H9 (cell line): ENCODE measurements around the gene YWHAB. TPM values are rescaled to one million over a fixed set of nuclear protein-coding genes. Genes with fewer than 3 reads are reported as not detected.

Source experiments
- DNase-seq: peaks from one replicate; pipeline ENCODE4 v3.0.0-alpha.2; 2017
- H2AFZ ChIP-seq: one replicate; pipeline ENCODE4 v1.6.1; 2013; ENCODE audit warnings: mild to moderate bottlenecking, low read length, control low read depth, moderate library complexity
- H2AK5ac ChIP-seq: 2 replicates; pipeline ENCODE4 v1.6.1; 2013; ENCODE audit warnings: low read length, control low read depth, mixed read lengths; ENCODE audit not compliant: insufficient read length
- H2BK120ac ChIP-seq: one replicate; pipeline ENCODE4 v1.6.1; 2013; ENCODE audit warnings: low read depth, mild to moderate bottlenecking, low read length, control low read depth, inconsistent platforms; ENCODE audit not compliant: poor library complexity, severe bottlenecking
- H2BK12ac ChIP-seq: 2 replicates; pipeline ENCODE4 v1.6.1; 2013; ENCODE audit warnings: low read length, control low read depth, mixed read lengths, low read depth; ENCODE audit not compliant: insufficient read length
- H2BK15ac ChIP-seq: 2 replicates; pipeline ENCODE4 v1.6.1; 2013; ENCODE audit warnings: low read depth, low read length, control low read depth
- H2BK20ac ChIP-seq: one replicate; pipeline ENCODE4 v1.6.1; 2013; ENCODE audit warnings: low read depth, mild to moderate bottlenecking, low read length, control low read depth, inconsistent platforms; ENCODE audit not compliant: poor library complexity, severe bottlenecking
- H2BK5ac ChIP-seq: 2 replicates; pipeline ENCODE4 v1.6.1; 2013; ENCODE audit warnings: low read length, control low read depth, mixed read lengths; ENCODE audit not compliant: insufficient read length
- H3K14ac ChIP-seq: 2 replicates; pipeline ENCODE4 v1.6.1; 2013; ENCODE audit warnings: low read length, control low read depth; ENCODE audit not compliant: insufficient read depth
- H3K18ac ChIP-seq: 2 replicates; pipeline ENCODE4 v1.6.1; 2013; ENCODE audit warnings: low read depth, mild to moderate bottlenecking, mixed read lengths, low read length, control low read depth; ENCODE audit not compliant: insufficient read length
- H3K23ac ChIP-seq: 2 replicates; pipeline ENCODE4 v1.6.1; 2013; ENCODE audit warnings: low read length, control low read depth, mixed read lengths, low read depth; ENCODE audit not compliant: insufficient read length
- H3K23me2 ChIP-seq: 2 replicates; pipeline ENCODE4 v1.6.1; 2013; ENCODE audit warnings: low read depth, mild to moderate bottlenecking, mixed read lengths, low read length, control low read depth; ENCODE audit not compliant: insufficient read length, poor library complexity, severe bottlenecking
- H3K27ac ChIP-seq: 2 replicates; pipeline ENCODE4 v1.5.1; 2013; ENCODE audit warnings: low read length, control low read depth, mixed read lengths, low read depth; ENCODE audit not compliant: insufficient read length
- H3K27me3 ChIP-seq: 2 replicates; pipeline ENCODE4 v1.6.1; 2013; ENCODE audit warnings: low read length, control low read depth, inconsistent platforms; ENCODE audit not compliant: insufficient read depth
- H3K4ac ChIP-seq: 2 replicates; pipeline ENCODE4 v1.6.1; 2013; ENCODE audit warnings: low read depth, mild to moderate bottlenecking, control low read depth, inconsistent platforms, low read length, moderate library complexity
- H3K4me1 ChIP-seq: 2 replicates; pipeline ENCODE4 v1.6.1; 2013; ENCODE audit warnings: low read length, control low read depth, inconsistent platforms; ENCODE audit not compliant: insufficient read depth
- H3K4me2 ChIP-seq: 2 replicates; pipeline ENCODE4 v1.6.1; 2013; ENCODE audit warnings: low read length, control low read depth, mixed read lengths; ENCODE audit not compliant: insufficient read length, insufficient read depth
- H3K56ac ChIP-seq: 2 replicates; pipeline ENCODE4 v1.6.1; 2013; ENCODE audit warnings: low read depth, mild to moderate bottlenecking, mixed read lengths, low read length, control low read depth; ENCODE audit not compliant: insufficient read length
- H3K79me1 ChIP-seq: 2 replicates; pipeline ENCODE4 v1.6.1; 2013; ENCODE audit warnings: low read depth, mild to moderate bottlenecking, moderate library complexity, low read length, control low read depth, inconsistent platforms; ENCODE audit not compliant: insufficient read depth, poor library complexity, severe bottlenecking
- H3K79me2 ChIP-seq: 2 replicates; pipeline ENCODE4 v1.6.1; 2013; ENCODE audit warnings: low read length, control low read depth, inconsistent platforms; ENCODE audit not compliant: insufficient read depth
- H3K9ac ChIP-seq: 2 replicates; pipeline ENCODE4 v1.6.1; 2013; ENCODE audit warnings: low read length, control low read depth, mixed read lengths; ENCODE audit not compliant: insufficient read length; ENCODE audit errors: extremely low read depth
- H3K9me3 ChIP-seq: one replicate; pipeline ENCODE4 v1.6.1; 2013; ENCODE audit warnings: low read depth, low read length, inconsistent platforms; ENCODE audit not compliant: control insufficient read depth
- H3T11ph ChIP-seq: one replicate; pipeline ENCODE4 v1.6.1; 2013; ENCODE audit warnings: mild to moderate bottlenecking, low read length, control low read depth, inconsistent platforms
- H4K20me1 ChIP-seq: one replicate; pipeline ENCODE4 v1.6.1; 2013; ENCODE audit not compliant: control insufficient read depth, insufficient read length, insufficient read depth
- H4K5ac ChIP-seq: 2 replicates; pipeline ENCODE4 v1.6.1; 2013; ENCODE audit warnings: low read depth, mild to moderate bottlenecking, mixed read lengths, low read length, control low read depth; ENCODE audit not compliant: insufficient read length
- H4K8ac ChIP-seq: replicated peaks from 2 replicates; pipeline ENCODE4 v1.6.1; 2013; ENCODE audit warnings: low read length, control low read depth, mixed read lengths, low read depth; ENCODE audit not compliant: insufficient read length
- H4K91ac ChIP-seq: 2 replicates; pipeline ENCODE4 v1.6.1; 2013; ENCODE audit warnings: low read depth, mild to moderate bottlenecking, moderate library complexity, mixed read lengths, low read length, control low read depth; ENCODE audit not compliant: insufficient read length
- H3K27ac Mint-ChIP-seq, 3 experiments: 2 replicates in 2 of 3; 3 replicates in 1 of 3; pipeline ENCODE4 v1.8.0; 2020 to 2021; ENCODE audit warnings: mixed read lengths in 3 of 3, mild to moderate bottlenecking in 1 of 3, moderate library complexity in 1 of 3
- H3K27me3 Mint-ChIP-seq: 2 replicates; pipeline ENCODE4 v1.8.0; 2021; ENCODE audit warnings: low read depth, mild to moderate bottlenecking, moderate library complexity, mixed read lengths
- H3K36me3 Mint-ChIP-seq, 3 experiments: 2 replicates in 2 of 3; 3 replicates in 1 of 3; pipeline ENCODE4 v1.8.0; 2020 to 2021; ENCODE audit warnings: low read depth in 3 of 3, mixed read lengths in 3 of 3; ENCODE audit not compliant: insufficient read depth in 1 of 3
- H3K4me1 Mint-ChIP-seq, 2 experiments: 2 replicates each; pipeline ENCODE4 v1.8.0; 2020; ENCODE audit warnings: mixed read lengths in 2 of 2
- H3K4me3 Mint-ChIP-seq, 2 experiments: 2 replicates in 1 of 2; 3 replicates in 1 of 2; pipeline ENCODE4 v1.8.0; 2020 to 2021; ENCODE audit warnings: mild to moderate bottlenecking in 2 of 2, mixed read lengths in 2 of 2, moderate library complexity in 1 of 2
- H3K9me3 Mint-ChIP-seq, 2 experiments: 2 replicates in 1 of 2; 3 replicates in 1 of 2; pipeline ENCODE4 v1.8.0; 2020; ENCODE audit warnings: mild to moderate bottlenecking in 2 of 2, mixed read lengths in 2 of 2, moderate library complexity in 1 of 2
- CTCF ChIP-seq: fragments of 200-600 bp; sonication (generic); conservative IDR thresholded peaks from 3 replicates; pipeline ENCODE4 v1.8.0; 2021; ENCODE audit warnings: antibody characterized with exemption, mild to moderate bottlenecking
- WGBS: extraction: QIAGEN DNeasy Blood & Tissue Kit; methylation state at CpG from one replicate; pipeline ENCODE4 v1.1.7; 2013; ENCODE audit warnings: missing lambda C conversion rate, low lambda C conversion rate, mixed read lengths; ENCODE audit not compliant: insufficient read length; ENCODE audit errors: extremely low coverage; 5-methylcytosine and 5-hydroxymethylcytosine counted together
- total RNA-seq: library from RNA; stranded (reverse); gene quantifications from 2 replicates; pipeline ENCODE4 v1.2.1, GENCODE V29; 2021

YWHAB gene
- total RNA-seq, 1 experiment from 2014 or later, result 203 TPM

- no peak overlapping the region for H3K27ac ChIP-seq
Observed at GRCh38 chr20:44884907-44885391, 556 bp upstream of the YWHAB start.

More at GRCh38 chr20:44884907-44885391, 556 bp upstream of the YWHAB start:
- H3K4ac ChIP-seq, result no peak overlapping the region
- peaks cover 34% of the 10 kb centered on the region for H3K79me2 ChIP-seq
- H3K23me2 ChIP-seq, result peaks cover 9% of the 10 kb centered on the region
- H3K4me3 Mint-ChIP-seq, result peak overlapping the region; percentile 84 to 97
- DNase-seq, result no peak
- no peak overlapping the region for H3K56ac ChIP-seq
- peak overlapping the region; percentile 48 for H3K4me2 ChIP-seq
- no peaks in the 10 kb centered on the region for H4K20me1 ChIP-seq
- H3K79me1 ChIP-seq, result peaks cover 8% of the 10 kb centered on the region
- no peak overlapping the region for H2AK5ac ChIP-seq
- H2BK120ac ChIP-seq, result no peak overlapping the region
- peak overlapping the region; percentile 64 for H3K9ac ChIP-seq
- peaks cover 0 to 20% (median 0%) of the 10 kb centered on the region in 3 experiments; a peak in 2 of 7 replicates for H3K36me3 Mint-ChIP-seq
- H2BK15ac ChIP-seq, result no peak overlapping the region
- H2BK20ac ChIP-seq, result no peak overlapping the region
- H3K27me3 Mint-ChIP-seq, result no peaks in the 10 kb centered on the region
- H3K23ac ChIP-seq, result no peak overlapping the region
- H3K27me3 ChIP-seq, result no peaks in the 10 kb centered on the region
- H3K4me1 ChIP-seq, result no peaks in the 10 kb centered on the region
- no peak overlapping the region for H2BK5ac ChIP-seq
- H4K91ac ChIP-seq, result no peak overlapping the region
- no CpG with 5 or more reads among the region's 14 CpGs for WGBS
- no peak overlapping the region for H2BK12ac ChIP-seq
- no peaks in the 10 kb centered on the region for H3K9me3 ChIP-seq
- H3K18ac ChIP-seq, result no peak overlapping the region
- H2AFZ ChIP-seq, result no peak overlapping the region
- H3K9me3 Mint-ChIP-seq, result no peaks in the 10 kb centered on the region; a peak in 1 of 5 replicates
- no peak overlapping the region for H3T11ph ChIP-seq
- H4K5ac ChIP-seq, result no peak overlapping the region
- H3K14ac ChIP-seq, result no peak overlapping the region
- peak overlapping the region; percentile 71 to 89 (median 88) for H3K27ac Mint-ChIP-seq
- H3K4me1 Mint-ChIP-seq, result peaks cover 34 to 37% of the 10 kb centered on the region in 2 experiments
- TF ChIP-seq CTCF, result no peak
- no peak overlapping the region for H4K8ac ChIP-seq
